H1 (cell line): ENCODE results near the gene LIPE. TPM values are rescaled to one million over a fixed set of nuclear protein-coding genes. Genes with fewer than 3 reads are reported as not detected.

Experiments used
- CBX5 ChIP-seq: fragments of 300-800, 300-1000 bp; sonication (generic); IDR thresholded peaks from 2 replicates; pipeline ENCODE4 v1.7.1; 2016; ENCODE audit warnings: antibody characterized with exemption, low read length, low read depth
- CHD7 ChIP-seq: fragments of 300-600 bp; sonication (generic); IDR thresholded peaks from 2 replicates; pipeline ENCODE4 v1.7.1; 2012; ENCODE audit warnings: low read length, moderate library complexity, mild to moderate bottlenecking, inconsistent platforms; ENCODE audit not compliant: insufficient replicate concordance
- CREB1 ChIP-seq: IDR thresholded peaks from 2 replicates; pipeline ENCODE4 v1.6.1; 2012; ENCODE audit warnings: inconsistent platforms
- CTBP2 ChIP-seq: IDR thresholded peaks from 2 replicates; pipeline ENCODE4 v1.7.0; 2011; ENCODE audit warnings: borderline replicate concordance, mild to moderate bottlenecking, moderate library complexity, mixed read lengths, low read length; ENCODE audit not compliant: insufficient read depth, insufficient read length
- POLR2AphosphoS5 ChIP-seq: IDR thresholded peaks from 2 replicates; pipeline ENCODE4 v1.6.1; 2011; ENCODE audit warnings: low read depth, low read length
- POU5F1 ChIP-seq: IDR thresholded peaks from 2 replicates; pipeline ENCODE4 v1.6.1; 2011; ENCODE audit warnings: low read depth, mild to moderate bottlenecking, low read length, moderate library complexity
- RAD21 ChIP-seq, 2 experiments: IDR thresholded peaks in 1 of 2; conservative IDR thresholded peaks in 1 of 2; 2 replicates each; pipeline ENCODE4 v1.6.1; 2011; ENCODE audit warnings: low read depth in 2 of 2, low read length in 2 of 2, improper control_type of control experiment in 1 of 2, inconsistent platforms in 1 of 2, mild to moderate bottlenecking in 1 of 2, moderate library complexity in 1 of 2
- SP1 ChIP-seq: IDR thresholded peaks from 2 replicates; pipeline ENCODE4 v1.6.1; 2011; ENCODE audit warnings: low read depth, low read length
- SP4 ChIP-seq: IDR thresholded peaks from 2 replicates; pipeline ENCODE4 v1.6.1; 2012; ENCODE audit warnings: low read length, inconsistent platforms
- polyA plus RNA-seq, 7 experiments: library from polyadenylated mRNA; depleted of rRNA in 3 of 7; stranded (reverse) in 5 of 7; unstranded in 2 of 7; fragments of >200 nt in 5 of 7; fragments of 200-250 nt in 2 of 7; gene quantifications; 1 replicate in 5 of 7; 2 replicates in 1 of 7; 4 replicates in 1 of 7; pipeline versions ENCODE4 v1.2.1 to v1.2.3, GENCODE V29; 2011 to 2013; ENCODE audit warnings: missing spikeins in 2 of 7, mixed read lengths in 2 of 7
- total RNA-seq: library from RNA; stranded (reverse); fragmentation: NEBNext Ultra II Directional; extraction: Animal tissue kit (Norgen Biotek cat#: 25700); gene quantifications from 2 replicates; pipeline ENCODE4 v1.2.1, GENCODE V29; 2021

Gene LIPE
- total and polyA plus RNA-seq, 2 of the 8 experiments (the other 6 are each of a cell fraction or from before 2014, with no cell fraction given) = 8.7 to 15.9 TPM

DNA sequence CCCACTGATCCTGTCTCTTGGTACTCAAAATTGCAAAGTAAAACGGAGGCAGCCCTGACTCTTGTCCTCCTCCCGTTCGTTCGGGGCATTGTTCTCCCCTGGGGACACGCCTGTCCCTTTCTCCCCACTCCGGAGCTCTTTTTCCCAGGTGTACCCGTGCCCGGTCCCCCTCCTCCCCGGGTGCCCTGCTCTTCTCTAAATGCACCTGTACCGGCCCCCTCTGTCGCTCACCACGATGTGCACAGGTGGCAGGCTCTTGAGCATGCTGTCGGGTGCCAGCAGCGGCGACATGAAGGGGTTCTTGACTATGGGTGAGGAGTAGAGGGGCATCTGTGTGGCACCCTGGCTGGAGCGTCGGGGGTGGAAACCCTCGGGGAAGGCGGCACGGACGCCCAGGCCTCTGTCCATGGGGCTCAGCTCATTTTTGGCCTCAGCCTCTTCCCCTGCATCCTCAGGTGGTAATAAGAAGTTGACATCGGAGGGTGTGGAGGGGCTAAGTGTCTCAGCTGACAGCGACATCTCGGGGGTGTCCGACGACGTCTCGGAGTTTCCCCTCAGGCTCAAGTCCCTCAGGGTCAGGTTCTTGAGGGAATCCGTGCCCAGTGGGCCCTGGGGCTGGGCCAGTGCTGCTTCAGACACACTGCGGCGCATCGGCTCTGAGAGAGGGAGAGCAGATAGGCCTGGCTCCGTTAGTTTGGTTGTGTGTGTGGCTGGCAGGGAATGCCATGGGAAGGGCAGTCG is 24.6 kb downstream of the LIPE start (continued):
- no peak for TF ChIP-seq CHD7
- no peak for TF ChIP-seq SP1
- TF ChIP-seq POU5F1 = no peak
- TF ChIP-seq SP4 = no peak
- no peak for TF ChIP-seq RAD21 (IDR thresholded peaks at IDR 0.05 in 1 of 2, conservative IDR thresholded peaks at IDR 0.05 in 1 of 2; ENCODE audit: low read depth in 2 of 2, low read length in 2 of 2)
- no peak for TF ChIP-seq POLR2AphosphoS5
- no peak for TF ChIP-seq CREB1
- no peak for TF ChIP-seq CBX5
- TF ChIP-seq CTBP2 = no peak
